ENCODE measurements around the gene MEP1B.

Gene MEP1B

DNA sequence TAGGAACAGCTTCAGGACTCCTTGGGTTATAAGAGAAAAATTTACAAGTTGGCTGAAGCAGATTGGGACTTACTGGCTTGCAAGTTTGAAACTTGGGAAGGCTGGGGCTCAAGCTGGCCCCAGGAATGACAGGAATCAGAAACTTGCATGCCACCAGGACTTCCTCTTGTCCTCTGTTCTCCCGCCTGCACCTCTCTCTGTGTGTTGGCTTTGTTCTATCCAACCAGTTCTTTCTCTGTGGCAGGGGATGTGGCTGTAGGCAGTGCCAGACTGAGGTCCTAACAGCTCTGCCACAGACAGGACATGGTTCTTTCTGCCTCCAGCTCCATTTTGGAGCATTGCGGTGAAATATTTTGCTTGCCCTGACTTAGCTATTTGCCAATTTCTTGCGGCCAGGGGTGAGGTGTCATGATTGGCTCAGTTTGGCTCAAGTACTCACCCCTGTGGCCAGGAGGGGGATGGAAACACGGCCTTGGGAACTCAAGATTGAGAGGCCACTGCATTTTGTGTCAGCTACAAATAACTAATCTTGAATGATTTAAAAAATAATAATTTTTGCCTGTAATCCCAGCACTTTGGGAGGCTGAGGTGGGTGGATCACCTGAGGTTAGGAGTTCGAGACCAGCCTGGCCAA lies 48.9 kb downstream of the MEP1B start:
- no peak overlapping the region for H3K4me3 ChIP-seq (replicated peaks in 1 of 2; ENCODE audit: low read depth in 2 of 2, low read length in 2 of 2)
- no peak for DNase-seq (ENCODE audit: low read depth in 2 of 2)
- no peak for TF ChIP-seq CTCF (IDR thresholded peaks at IDR 0.05; ENCODE audit: low read depth, low read length)

DNA sequence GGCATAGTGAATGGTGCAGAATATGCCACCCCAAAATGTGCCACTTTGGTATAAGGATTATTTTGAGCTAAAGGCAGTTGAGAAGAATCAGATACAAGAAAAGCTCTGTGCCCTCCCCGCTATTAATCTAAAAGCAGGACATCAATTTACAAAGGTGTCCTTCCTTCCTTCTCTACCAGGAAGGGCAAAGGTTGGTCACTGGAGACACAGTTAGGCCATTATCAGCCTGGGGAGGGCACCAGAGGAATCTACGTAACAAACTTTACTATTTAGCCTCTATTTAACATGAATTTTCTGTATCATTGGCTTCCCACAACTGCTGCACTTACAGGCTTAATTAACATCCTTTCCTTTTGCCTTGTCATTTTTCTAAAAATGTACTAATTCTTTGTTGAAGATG lies 52.6 kb downstream of the MEP1B start:
- H3K4me3 ChIP-seq (replicated peaks in 1 of 2; ENCODE audit: low read depth in 2 of 2, low read length in 2 of 2), result no peak overlapping the region
- no peak for TF ChIP-seq CTCF (IDR thresholded peaks at IDR 0.05; ENCODE audit: low read depth, low read length)
- DNase-seq (ENCODE audit: low read depth in 2 of 2), result no peak

- DNase-seq (ENCODE audit: low read depth in 2 of 2), result no peak
- TF ChIP-seq CTCF (IDR thresholded peaks at IDR 0.05; ENCODE audit: low read depth, low read length), result no peak
- no peak overlapping the region for H3K4me3 ChIP-seq (replicated peaks in 1 of 2; ENCODE audit: low read depth in 2 of 2, low read length in 2 of 2)
Measured at GRCh38 chr18:32243358-32243757, 53.5 kb downstream of the MEP1B start.

DNA sequence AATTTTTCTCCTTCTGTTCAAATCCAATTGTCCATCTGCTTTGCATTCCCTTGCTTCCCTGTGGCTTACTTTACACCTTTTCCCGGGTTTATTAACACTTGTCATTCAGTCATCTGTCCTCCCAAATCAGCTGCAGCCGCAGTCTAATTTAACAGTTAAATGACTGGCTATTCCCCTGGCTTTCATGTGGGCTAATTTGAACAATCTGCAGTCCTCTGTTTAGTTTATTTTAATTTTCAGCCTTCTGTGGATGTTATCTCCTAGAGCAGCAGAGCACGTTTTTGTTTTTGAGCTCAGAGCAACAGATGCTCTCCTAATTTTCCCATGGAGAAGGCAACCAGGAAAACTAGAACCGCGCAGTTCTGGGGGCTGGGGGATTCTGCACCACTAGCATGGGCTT lies 55.0 kb downstream of the MEP1B start:
- no peak for DNase-seq (ENCODE audit: low read depth in 2 of 2)
- no peak overlapping the region for H3K4me3 ChIP-seq (replicated peaks in 1 of 2; ENCODE audit: low read depth in 2 of 2, low read length in 2 of 2)

DNA sequence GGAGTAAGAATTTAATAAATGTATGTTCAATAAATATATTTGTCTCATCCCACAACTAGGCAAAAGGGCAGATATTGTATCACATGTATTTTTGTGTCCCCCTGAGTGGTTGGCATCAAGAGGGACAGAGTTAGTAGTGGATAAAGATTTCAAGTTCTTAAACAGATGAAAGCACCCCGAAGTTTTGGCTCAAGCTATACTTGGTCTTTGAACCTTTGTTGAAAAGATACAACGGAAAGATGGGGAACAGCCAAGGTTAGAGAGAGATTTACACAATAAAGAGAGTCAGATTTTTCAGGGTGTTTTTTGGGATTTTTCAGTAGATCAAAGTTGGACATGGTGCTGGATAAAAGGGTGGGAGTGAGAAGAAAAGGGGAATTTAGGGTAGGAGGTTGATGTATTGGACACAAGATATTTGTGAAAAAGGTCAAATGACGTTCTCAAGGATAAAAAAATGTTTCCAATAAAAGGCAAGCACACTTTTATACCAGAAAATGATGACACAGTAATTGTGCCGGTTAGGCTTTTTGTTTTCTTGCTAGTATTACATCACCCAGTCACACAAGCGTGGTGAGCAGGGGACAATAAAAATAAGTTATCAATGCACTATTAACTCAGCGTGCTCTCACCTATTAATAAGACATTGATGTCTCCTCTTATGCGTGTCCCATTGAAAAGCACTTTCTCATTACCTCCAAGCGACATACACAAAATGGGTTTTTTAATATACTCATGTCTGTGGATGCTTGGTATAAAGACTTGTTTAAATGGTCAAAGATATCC lies 59.5 kb downstream of the MEP1B start:
- H3K4me3 ChIP-seq (replicated peaks in 1 of 2; ENCODE audit: low read depth in 2 of 2, low read length in 2 of 2), result no peak overlapping the region
- no peak for DNase-seq (ENCODE audit: low read depth in 2 of 2)
- TF ChIP-seq CTCF (IDR thresholded peaks at IDR 0.05; ENCODE audit: low read depth, low read length), result no peak

More for the DNA sequence above, 55.0 kb downstream of the MEP1B start:
- TF ChIP-seq CTCF (IDR thresholded peaks at IDR 0.05; ENCODE audit: low read depth, low read length), result no peak

- no peak for DNase-seq (ENCODE audit: low read depth in 2 of 2)
- TF ChIP-seq CTCF (IDR thresholded peaks at IDR 0.05; ENCODE audit: low read depth, low read length), result no peak
- H3K4me3 ChIP-seq (replicated peaks in 1 of 2; ENCODE audit: low read depth in 2 of 2, low read length in 2 of 2), result no peak overlapping the region
Measured at GRCh38 chr18:32251466-32251865, 61.6 kb downstream of the MEP1B start.

Measured in cardiac fibroblast (primary cell).